Measurements from ENCODE around the gene SLC25A21.

Gene SLC25A21

DNA sequence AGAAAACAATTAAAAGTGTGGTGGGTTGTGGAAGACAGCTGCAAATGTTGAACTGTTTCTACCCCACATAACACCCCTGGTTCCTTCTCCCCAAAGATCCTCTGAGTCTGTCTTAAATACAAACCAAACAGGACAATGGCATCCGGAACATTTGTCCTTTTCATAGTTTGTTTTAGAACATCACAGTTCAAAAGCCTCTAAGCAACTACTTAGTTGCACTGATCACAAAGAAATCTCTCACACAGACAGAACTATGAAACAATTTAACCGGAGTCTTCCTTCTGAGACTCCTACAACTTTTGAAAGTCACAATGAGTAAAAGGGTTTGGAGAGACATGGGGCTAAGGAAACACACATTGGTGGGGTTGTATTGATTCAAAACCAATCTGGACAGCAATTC is 125.6 kb downstream of the SLC25A21 start:
- no peaks in the 10 kb centered on the region for H3K36me3 ChIP-seq (ENCODE audit: insufficient read depth, low read length)

DNA sequence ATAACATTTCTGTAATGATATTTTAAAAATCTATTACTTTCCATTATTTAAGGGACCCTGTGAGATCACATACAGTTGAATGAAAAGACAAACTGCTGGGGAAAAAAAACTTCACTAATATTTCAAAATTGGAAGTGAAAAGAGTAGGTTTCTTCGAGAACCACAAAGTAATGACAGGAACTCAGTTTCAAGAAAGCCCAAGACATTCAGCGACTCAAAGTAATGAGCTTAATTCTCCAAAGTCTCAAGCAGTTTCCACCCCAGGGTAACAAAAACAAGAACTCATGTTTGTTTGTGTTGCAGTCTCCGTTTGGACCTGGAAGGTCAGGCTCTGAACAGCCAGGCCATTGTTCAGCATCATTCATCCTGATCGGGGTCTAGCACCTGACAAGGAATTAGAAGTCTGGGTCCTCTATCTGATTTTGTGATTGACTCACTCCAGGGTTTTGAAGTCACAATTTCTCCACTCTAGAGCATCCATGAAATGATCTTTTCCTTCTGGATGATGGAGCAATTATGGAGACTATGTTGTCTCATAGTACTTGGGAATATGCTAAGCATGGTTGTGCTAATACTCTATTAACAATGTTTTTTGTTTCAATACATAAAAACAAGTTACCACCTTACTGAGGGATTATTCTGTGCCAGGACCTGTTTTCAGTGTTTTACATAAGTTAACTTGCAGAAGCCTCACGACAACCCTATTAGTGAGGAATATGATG is 126.9 kb downstream of the SLC25A21 start:
- no peak overlapping the region for H3K9ac ChIP-seq (ENCODE audit: low read depth, low read length)
- H3K36me3 ChIP-seq (ENCODE audit: insufficient read depth, low read length): no peaks in the 10 kb centered on the region
- no peaks in the 10 kb centered on the region for H3K9me3 ChIP-seq (ENCODE audit: control insufficient read depth, insufficient read depth, low read length)
- H3K4me1 ChIP-seq (ENCODE audit: insufficient read depth, low read length): no peaks in the 10 kb centered on the region

More for the DNA sequence above, 125.6 kb downstream of the SLC25A21 start:
- H3K4me1 ChIP-seq (ENCODE audit: insufficient read depth, low read length): no peaks in the 10 kb centered on the region
- H3K9me3 ChIP-seq (ENCODE audit: control insufficient read depth, insufficient read depth, low read length): no peaks in the 10 kb centered on the region
- no peak overlapping the region for H3K9ac ChIP-seq (ENCODE audit: low read depth, low read length)

DNA sequence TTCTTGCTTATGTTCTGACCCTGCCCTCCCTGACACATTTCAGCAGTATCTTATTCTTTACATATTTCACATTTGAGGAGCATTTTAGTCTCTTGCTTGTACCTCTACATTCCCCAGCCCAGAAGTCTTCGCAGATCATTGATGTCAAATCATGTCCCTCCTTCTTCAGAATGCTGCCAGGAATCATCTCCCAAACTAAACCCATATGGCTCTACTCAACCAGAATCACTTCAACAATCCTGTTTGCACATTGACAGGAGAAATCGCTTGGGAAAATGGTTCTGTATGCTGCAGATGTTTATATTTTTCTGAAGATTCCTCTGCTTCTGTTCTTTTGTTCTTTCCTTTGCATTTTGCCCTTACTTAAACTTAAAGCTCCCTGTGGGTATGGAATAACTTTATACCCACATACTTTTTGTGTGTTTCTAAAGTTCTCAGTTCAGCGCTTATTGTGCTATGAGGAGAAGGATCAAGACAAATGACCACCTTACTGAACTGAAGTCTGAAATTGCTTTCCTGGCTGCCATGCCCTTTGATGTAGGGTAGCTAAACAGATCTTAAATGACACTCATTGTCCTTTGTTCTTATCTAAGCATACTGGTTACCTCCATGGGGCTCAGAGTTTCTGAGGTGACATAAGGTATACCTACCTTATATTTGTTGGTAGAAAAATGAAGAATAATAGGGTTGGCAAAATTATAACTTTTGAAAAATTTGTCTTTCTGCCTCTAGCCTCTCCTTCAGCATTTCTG is 134.6 kb downstream of the SLC25A21 start:
- peaks cover 6% of the 10 kb centered on the region; the same call in 1 of the 2 replicates for H3K4me1 ChIP-seq (ENCODE audit: insufficient read depth, low read length)

DNA sequence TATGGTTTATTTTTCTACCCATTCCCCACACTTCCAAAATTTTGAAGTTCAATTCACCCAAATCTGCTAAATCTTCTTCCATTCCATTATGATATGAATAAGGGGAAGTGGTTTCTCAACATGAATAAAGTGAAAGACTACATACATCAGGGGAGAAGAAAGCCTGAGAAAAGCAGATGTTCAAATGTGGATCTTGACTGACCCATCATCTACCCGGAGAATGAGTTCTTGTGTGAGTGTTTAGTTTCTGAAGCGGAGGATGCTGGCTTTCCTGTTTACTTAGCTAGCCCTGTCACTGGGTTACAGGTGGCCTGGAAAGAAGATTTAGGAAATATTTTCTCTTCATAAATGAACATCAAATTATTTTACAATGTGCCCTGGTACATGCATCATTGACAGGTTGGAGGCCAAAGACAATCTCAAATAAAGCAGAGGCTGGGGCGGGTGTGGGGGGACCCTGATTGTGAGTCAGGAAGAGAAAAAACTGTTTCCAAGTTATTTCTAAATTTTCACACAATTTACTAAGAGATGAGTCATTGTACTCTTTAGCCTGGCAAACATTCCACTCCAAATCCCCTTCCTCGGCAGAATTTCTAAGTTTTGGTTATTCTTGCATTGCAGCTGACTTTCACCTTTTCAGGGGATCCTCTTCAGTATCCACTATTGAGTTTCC is 135.6 kb downstream of the SLC25A21 start:
- Histone ChIP-seq H3K9me3 (ENCODE audit: control insufficient read depth, insufficient read depth, low read length) (no peaks in the 10 kb centered on the region), H3K9ac (ENCODE audit: low read depth, low read length) (no peak overlapping the region), H3K36me3 (ENCODE audit: insufficient read depth, low read length) (no peaks in the 10 kb centered on the region), H3K4me1 (ENCODE audit: insufficient read depth, low read length) (peaks cover 6% of the 10 kb centered on the region; the same call in 1 of the 2 replicates)

More for the DNA sequence above, 134.6 kb downstream of the SLC25A21 start:
- no peaks in the 10 kb centered on the region for H3K36me3 ChIP-seq (ENCODE audit: insufficient read depth, low read length)
- no peak overlapping the region for H3K9ac ChIP-seq (ENCODE audit: low read depth, low read length)
- no peaks in the 10 kb centered on the region for H3K9me3 ChIP-seq (ENCODE audit: control insufficient read depth, insufficient read depth, low read length)

DNA sequence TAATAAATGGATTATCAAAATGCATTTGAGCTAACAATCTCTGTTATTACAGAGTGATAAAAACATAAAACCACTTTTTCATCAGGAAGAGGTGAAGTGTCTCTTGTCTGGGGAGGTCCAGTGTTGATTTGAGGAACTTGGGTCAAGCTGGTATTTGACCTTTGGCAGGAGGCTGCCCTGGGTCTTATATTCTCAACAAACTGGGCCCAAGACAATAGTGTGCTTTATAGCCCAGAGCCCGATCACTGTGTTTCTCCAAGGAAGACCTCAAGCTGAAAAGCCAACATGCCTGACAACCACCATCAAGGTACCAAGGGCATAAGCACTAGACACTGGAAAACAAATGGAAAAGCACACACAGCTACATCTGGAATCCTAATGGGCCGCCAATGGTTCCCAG is 137.0 kb downstream of the SLC25A21 start:
- Histone ChIP-seq H3K4me1 (ENCODE audit: insufficient read depth, low read length) (peaks cover 6% of the 10 kb centered on the region; the same call in 1 of the 2 replicates), H3K36me3 (ENCODE audit: insufficient read depth, low read length) (no peaks in the 10 kb centered on the region), H3K9me3 (ENCODE audit: control insufficient read depth, insufficient read depth, low read length) (no peaks in the 10 kb centered on the region), H3K9ac (ENCODE audit: low read depth, low read length) (no peak overlapping the region)

DNA sequence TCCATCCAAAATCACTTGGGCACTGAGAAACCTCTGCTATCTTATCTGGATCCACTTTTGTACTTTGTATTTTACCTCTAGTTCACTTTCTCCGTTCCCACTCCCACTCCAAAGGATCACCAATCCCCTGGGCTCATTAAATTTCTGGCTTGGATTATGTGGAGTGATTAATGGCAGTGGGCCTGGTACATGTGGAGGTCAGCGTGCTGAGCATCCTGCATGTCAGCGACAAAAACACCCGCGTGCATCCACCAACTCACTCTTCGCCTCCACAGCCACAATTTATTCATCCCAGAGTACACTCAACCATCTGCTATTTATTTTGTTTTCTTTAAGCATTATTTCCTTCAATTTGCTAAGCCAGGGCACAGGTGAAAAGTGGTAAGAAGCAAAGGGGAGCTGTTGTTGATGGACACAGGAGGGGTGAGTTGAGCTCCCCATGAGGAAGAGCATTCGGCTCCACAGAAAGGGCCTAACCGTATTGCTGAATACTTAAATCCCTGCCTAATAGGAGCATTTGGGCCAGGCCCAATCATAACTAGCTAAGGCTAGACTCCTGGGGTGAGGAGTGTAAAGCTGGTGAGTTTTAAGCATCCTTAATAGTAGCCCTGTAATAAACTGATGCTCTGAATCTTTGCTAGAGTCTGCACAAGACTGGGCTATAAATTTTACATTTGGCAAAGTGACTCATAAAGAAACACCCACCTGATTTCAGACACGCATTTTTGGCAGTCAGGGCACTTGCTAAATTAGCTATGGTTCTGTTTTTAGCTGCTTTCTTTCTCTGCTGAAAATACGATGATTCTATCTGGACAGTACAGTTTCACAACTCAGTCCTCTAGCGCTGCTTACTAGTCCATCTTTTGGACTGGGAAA is 137.8 kb downstream of the SLC25A21 start:
- H3K4me1 ChIP-seq (ENCODE audit: insufficient read depth, low read length): peaks cover 6% of the 10 kb centered on the region; the same call in 1 of the 2 replicates
- H3K9ac ChIP-seq (ENCODE audit: low read depth, low read length): no peak overlapping the region
- H3K36me3 ChIP-seq (ENCODE audit: insufficient read depth, low read length): no peaks in the 10 kb centered on the region
- H3K9me3 ChIP-seq (ENCODE audit: control insufficient read depth, insufficient read depth, low read length): no peaks in the 10 kb centered on the region

DNA sequence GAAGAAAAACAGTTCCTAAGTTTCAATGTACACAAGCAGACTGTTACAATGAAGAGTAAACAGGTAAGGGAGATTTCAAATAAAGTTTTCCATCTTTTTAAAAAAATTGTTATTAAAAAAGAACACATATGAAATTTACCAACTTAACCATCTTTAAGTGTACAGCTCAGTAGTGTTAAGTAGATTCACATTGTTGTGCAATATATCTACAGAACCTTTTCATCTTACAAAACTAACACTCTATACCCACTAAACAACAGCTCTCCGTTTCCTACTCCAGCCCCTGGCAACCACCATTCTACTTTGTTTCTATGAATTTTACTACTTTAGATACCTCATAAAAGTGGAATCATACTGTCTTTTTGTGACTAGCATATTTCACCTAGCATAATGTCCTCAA is 139.5 kb downstream of the SLC25A21 start:
- H3K4me1 ChIP-seq (ENCODE audit: insufficient read depth, low read length): peaks cover 6% of the 10 kb centered on the region; the same call in 1 of the 2 replicates
- H3K9ac ChIP-seq (ENCODE audit: low read depth, low read length): no peak overlapping the region
- no peaks in the 10 kb centered on the region for H3K9me3 ChIP-seq (ENCODE audit: control insufficient read depth, insufficient read depth, low read length)
- no peaks in the 10 kb centered on the region for H3K36me3 ChIP-seq (ENCODE audit: insufficient read depth, low read length)

DNA sequence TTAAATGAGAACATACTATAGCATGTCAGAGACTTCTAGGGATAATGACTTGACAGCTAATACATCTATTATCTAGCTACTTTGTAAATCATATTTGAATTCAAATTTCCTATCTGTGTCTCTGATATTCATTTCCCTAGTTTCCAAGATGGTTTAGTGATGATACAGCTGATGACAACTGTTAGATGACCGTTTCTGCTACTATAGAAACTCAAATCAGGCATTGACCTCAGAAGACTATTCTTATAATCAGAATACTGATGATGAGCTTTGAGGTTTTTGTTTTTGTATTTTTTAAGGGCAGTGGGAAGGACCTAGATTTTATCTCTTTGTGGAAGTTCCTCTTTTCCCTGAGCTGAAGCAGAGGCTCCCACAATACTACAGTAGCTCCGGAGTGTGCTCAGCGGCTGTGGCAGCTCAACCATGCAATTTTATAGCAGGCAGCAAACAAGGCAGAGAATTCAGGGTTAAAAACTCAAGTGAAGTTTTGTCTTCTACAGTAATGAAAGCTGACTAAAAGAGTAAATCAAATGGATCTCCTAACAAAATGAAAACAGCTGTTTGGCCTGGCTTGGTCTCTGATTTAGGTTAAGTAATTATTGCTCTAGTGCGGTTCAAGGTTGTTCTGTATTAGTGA is 145.1 kb downstream of the SLC25A21 start:
- no peak overlapping the region for H3K9ac ChIP-seq (ENCODE audit: low read depth, low read length)
- no peaks in the 10 kb centered on the region for H3K36me3 ChIP-seq (ENCODE audit: insufficient read depth, low read length)
- H3K9me3 ChIP-seq (ENCODE audit: control insufficient read depth, insufficient read depth, low read length): no peaks in the 10 kb centered on the region
- H3K4me1 ChIP-seq (ENCODE audit: insufficient read depth, low read length): no peaks in the 10 kb centered on the region

DNA sequence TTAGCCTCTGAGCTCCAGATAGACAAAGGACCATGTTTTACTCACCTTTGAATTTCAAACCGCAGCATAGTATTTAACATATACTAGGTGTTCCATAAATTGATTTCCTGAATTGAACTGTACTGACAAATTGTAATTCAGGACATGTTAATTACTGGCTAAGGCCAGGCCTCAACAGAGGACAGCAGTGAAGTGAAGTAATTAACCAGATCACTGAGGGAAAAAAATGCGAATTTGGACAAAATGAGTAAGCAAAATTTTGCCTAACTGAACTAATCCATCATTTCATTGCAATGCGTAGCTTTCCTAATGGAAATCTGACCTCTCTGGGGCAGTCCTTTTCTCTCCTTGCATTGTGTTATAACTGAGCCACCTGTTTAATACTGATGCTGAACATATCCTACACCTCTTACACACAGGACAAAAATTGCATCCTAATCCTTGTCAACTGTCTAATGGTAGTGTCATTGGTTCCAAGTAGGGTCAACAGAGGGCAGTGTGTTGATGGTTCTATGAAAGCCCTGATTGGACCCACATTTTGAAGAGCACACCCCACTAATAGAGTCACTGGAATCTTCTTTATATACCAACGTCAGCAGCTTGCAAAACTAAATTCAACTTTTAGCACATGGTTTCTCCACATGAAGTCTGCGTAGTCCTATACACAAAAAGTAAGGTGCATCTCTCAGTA is 148.4 kb downstream of the SLC25A21 start:
- Histone ChIP-seq H3K9me3 (ENCODE audit: control insufficient read depth, insufficient read depth, low read length) (no peaks in the 10 kb centered on the region), H3K4me1 (ENCODE audit: insufficient read depth, low read length) (no peaks in the 10 kb centered on the region), H3K9ac (ENCODE audit: low read depth, low read length) (no peak overlapping the region), H3K36me3 (ENCODE audit: insufficient read depth, low read length) (no peaks in the 10 kb centered on the region)

DNA sequence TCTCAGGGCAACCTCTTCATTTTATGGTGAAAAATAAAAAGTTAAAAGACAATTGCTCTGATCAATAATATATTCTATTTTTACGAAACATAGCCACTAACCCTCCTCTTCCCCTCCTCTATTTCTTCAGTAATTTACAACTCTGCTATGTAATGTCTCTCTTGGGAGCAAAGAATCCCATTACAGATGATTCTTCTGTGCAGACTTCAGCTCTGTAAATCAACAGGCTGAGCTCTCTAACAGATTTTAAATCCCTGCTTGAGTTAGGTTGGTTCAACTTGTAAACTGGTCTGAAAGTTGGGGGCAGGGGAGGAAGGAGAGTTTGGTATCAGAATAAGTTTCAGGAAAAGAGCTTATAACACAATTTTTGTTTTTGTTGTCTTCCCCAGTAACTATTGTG is 151.0 kb downstream of the SLC25A21 start:
- Histone ChIP-seq H3K36me3 (ENCODE audit: insufficient read depth, low read length) (no peaks in the 10 kb centered on the region), H3K9me3 (ENCODE audit: control insufficient read depth, insufficient read depth, low read length) (no peaks in the 10 kb centered on the region), H3K4me1 (ENCODE audit: insufficient read depth, low read length) (no peaks in the 10 kb centered on the region), H3K9ac (ENCODE audit: low read depth, low read length) (no peak overlapping the region)

DNA sequence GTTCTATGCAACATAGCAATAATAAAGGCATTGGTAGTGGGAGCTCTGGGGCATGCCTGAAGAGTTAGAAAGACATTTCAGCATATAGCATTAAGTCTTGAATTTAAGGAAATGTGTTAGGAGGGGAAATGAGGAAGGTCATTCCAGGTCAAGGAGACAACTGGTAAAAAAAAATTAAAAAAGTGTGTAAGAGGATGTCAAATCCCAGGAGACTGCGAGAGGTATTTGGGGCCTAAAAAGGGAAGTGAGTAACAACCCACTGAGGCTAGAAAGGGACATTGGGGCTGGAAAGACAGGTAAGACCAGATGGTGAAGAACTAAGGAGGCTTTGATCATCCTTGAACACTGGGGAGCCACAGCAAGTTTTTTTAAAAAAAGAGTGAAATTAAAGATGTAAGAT is 152.9 kb downstream of the SLC25A21 start:
- Histone ChIP-seq H3K9me3 (ENCODE audit: control insufficient read depth, insufficient read depth, low read length) (no peaks in the 10 kb centered on the region), H3K9ac (ENCODE audit: low read depth, low read length) (no peak overlapping the region), H3K36me3 (ENCODE audit: insufficient read depth, low read length) (no peaks in the 10 kb centered on the region), H3K4me1 (ENCODE audit: insufficient read depth, low read length) (no peaks in the 10 kb centered on the region)

DNA sequence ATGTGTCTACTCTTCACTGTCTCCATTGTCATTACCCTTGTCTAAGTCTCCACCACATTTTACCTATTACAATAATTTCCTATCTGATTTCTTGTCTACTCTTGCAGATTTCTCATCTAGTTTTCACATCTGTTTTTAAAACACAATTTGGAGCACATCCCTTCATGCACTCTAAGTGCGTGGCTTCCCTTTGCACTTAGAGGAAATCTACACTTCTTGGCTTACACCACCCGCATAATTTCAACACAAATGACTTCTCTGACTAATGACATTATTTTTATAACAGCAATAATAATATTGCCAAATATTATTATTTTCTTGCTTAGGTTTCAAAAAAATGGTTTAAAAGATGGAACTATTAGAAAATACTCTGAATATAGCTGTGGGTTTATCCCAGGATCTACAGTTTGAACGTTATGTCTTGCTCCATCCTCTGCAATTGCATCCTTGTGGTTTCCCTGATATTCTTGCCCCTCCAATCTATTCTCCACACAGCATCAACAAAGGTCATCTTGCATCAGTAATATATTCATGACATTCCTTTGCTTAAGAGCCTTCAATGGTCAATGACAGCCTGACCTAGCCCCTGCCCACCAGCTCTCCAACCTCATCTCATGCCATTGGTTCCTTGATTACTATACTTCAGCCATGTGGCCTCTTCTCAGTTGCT is 153.7 kb downstream of the SLC25A21 start:
- H3K9ac ChIP-seq (ENCODE audit: low read depth, low read length): no peak overlapping the region
- no peaks in the 10 kb centered on the region for H3K4me1 ChIP-seq (ENCODE audit: insufficient read depth, low read length)
- H3K36me3 ChIP-seq (ENCODE audit: insufficient read depth, low read length): no peaks in the 10 kb centered on the region
- H3K9me3 ChIP-seq (ENCODE audit: control insufficient read depth, insufficient read depth, low read length): no peaks in the 10 kb centered on the region

DNA sequence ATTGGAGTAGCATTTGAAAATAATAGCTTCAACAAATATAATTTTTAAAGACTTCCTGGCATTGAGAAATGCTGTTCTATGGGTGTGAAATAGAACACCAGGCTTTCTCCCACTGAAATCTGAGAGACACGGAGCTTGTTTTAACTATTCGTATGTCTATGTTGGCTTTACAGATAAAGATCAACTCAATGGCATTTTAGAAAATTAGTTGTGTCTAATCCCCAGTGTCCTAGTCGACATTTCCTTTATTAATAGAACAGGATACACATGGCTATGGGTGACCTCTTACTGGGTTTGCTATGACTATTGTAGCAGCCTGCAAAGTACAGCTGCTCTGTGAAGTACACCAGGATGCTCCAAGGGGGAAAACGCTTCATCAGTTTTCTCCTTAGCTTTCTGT is 159.3 kb downstream of the SLC25A21 start:
- Histone ChIP-seq H3K36me3 (ENCODE audit: insufficient read depth, low read length) (no peaks in the 10 kb centered on the region), H3K4me1 (ENCODE audit: insufficient read depth, low read length) (no peaks in the 10 kb centered on the region), H3K9ac (ENCODE audit: low read depth, low read length) (no peak overlapping the region), H3K9me3 (ENCODE audit: control insufficient read depth, insufficient read depth, low read length) (no peaks in the 10 kb centered on the region)

Data from ES-I3 (cell line).